Bone marrow (tissue), 2 donors: ENCODE data around the gene LRP8.

Experiments
- DNase-seq, 2 donors: peaks; one replicate each; lab custom pipeline; 2025; lab: John Stamatoyannopoulos, UW

LRP8 gene

GRCh38 chr1:53359934-53360276 is 32.0 kb upstream of the LRP8 start:
- DNase-seq = no peak

- no peak for DNase-seq
These were observed 31.5 kb upstream of the LRP8 start for GRCh38 chr1:53359225-53359933.

GRCh38 chr1:53356637-53357036 is 28.8 kb upstream of the LRP8 start:
- DNase-seq = no peak

- DNase-seq = no peak
These were observed 26.2 kb upstream of the LRP8 start for GRCh38 chr1:53354119-53354518.

GRCh38 chr1:53352561-53352960 is 24.7 kb upstream of the LRP8 start:
- DNase-seq = no peak

- DNase-seq = no peak
These were observed 23.2 kb upstream of the LRP8 start for GRCh38 chr1:53350853-53351767.

GRCh38 chr1:53349968-53350852 is 22.3 kb upstream of the LRP8 start:
- no peak for DNase-seq

GRCh38 chr1:53349369-53349835 is 21.5 kb upstream of the LRP8 start:
- DNase-seq = no peak

- no peak for DNase-seq
These were observed 20.9 kb upstream of the LRP8 start for GRCh38 chr1:53348486-53349368.

GRCh38 chr1:53346814-53347176 is 18.9 kb upstream of the LRP8 start:
- DNase-seq = no peak

GRCh38 chr1:53345996-53346813 is 18.3 kb upstream of the LRP8 start:
- no peak for DNase-seq

- no peak for DNase-seq
These were observed 17.3 kb upstream of the LRP8 start for GRCh38 chr1:53344921-53345838.

- no peak for DNase-seq
These were observed 16.2 kb upstream of the LRP8 start for GRCh38 chr1:53343831-53344668.

GRCh38 chr1:53342735-53343470 is 15.0 kb upstream of the LRP8 start:
- no peak for DNase-seq

- no peak for DNase-seq
These were observed 14.3 kb upstream of the LRP8 start for GRCh38 chr1:53341961-53342707.

GRCh38 chr1:53341521-53341895 is 13.6 kb upstream of the LRP8 start:
- DNase-seq = no peak
